Midbrain (tissue), 1 donor: ENCODE measurements around the gene SCO2.

Experiments used
- DNase-seq: peaks from one replicate; lab custom pipeline; 2025; lab: John Stamatoyannopoulos, UW

SCO2 gene

DNA sequence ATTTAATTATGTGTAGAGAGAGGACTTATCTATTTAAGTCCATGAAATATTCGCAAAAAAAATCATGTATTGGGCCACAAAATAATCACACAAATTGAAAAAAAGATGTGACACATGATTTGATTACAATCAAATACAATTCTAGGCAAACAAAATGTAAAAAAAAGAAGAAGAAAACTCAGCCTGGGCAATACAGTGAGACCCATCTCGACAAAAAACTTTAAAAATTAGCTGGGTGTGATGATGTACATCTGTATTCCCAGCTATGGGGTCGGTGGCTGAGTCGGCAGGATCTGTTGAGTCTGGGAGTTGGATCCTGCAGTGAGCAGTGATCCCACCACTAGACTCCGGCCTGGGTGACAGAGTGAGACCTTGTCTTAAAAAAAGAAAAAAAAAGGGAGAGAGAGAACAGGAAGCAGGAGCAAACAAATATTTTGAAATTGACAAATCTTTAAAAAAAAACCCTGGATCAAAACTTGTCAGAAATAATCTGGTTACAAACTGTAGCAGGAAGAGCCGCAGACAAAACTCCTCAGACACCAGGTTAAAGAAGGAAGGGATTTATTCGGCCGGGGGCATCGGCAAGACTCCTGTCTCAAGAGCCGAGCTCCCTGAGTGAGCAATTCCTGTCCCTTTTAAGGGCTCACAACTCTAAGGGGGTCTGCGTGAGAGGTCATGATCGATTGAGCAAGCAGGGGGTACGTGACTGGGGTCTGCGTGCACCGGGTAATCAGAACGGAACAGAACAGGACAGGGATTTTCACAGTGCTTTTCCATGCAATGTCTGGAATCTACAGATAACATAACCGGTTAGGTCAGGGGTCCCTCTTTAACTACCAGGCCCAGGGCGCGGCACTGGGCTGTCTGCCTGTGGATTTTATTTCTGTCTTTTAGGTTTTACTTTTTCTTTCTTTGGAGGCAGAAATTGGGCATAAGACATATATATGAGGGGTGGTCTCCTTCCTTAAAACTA, 7.7 kb upstream of the SCO2 start:
- no peak for DNase-seq

DNA sequence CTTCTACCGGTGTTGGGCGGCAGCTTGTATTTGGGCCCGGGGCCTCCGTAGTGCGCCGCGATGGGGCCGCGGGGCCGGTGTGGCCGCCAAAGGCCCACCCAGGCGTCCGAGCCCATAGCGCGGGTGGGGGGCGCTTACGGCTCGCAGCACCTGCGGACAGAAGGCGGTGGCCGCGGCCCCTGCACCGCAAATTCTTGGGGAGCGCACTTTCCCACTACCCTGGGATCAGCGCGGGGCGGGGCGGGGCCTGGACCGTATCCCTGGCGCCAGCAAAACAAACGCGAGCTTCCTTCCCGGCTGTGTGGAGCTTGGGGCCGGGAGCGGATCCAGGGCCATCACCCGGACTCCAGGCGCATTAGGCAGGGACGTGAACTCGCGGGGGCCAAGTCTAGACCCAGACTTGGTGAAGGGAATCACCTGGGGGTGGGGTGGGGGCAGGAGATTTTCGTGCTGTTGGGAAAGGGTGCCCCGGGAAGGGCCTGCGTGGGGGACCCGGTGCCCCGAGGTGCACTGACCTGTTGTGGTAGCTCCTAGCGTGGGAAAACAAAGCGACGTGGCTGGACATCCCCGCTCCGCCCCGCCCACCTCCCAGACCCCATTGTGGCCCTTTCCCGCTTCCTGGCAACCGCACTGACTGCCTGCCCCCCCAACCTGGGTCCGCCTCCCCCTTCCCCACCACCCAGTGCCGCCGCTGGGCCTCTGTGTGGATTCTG, 6.7 kb upstream of the SCO2 start:
- DNase-seq, result no peak

DNA sequence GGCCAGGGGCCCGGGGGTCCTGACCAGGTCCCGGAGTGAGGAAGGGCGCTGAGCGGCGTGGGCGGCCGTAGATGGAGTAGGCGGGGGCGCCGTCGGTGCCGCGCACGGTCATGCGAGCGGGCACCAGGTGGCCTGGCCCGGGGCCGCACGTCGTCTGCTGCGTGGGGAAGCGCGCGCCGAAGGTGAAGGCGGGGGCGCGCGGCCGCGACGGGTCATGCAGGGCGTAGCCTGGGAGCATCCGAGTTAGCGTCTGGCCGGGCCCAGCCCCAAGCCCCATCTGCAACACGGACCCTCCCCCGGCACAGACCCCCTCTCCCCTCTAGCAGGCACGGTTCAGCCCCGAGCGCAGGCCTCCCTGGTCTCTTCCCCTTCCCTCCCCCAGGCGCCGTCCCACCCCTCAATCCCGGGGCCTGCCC, 6.2 kb upstream of the SCO2 start:
- no peak for DNase-seq

DNA sequence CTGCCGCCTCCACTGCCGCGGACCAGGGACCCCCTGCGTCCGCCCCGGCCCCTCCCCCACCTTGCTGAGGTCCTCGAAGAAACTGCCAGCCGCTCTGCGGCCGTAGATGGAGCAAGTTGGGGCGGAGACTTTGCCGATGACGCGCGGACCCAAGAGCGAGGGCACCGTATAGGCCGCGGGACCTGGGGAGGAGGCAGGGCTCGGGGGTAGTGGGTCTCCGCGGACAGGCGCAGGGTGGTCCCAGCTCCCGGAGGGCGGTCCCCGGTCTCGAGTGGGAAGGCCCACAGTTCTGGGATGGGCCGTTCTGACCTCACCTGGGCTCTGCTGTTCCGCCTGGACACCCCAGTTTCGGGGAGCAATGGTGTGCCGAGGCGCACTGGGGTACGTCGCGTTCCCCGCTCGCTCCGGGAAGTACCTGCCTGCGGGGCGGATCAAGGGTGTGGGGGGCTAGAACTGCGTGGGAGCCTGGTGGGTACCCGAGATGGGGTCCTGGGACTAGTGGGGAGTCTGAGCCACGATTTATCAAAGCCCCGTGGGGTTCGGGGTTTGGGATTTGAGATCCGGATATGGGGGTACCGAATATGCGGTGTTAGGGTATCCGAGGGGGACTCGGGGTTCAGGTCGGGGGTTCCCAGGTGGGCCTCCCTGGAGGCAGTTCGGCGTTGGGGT, 5.6 kb upstream of the SCO2 start:
- no peak for DNase-seq

DNA sequence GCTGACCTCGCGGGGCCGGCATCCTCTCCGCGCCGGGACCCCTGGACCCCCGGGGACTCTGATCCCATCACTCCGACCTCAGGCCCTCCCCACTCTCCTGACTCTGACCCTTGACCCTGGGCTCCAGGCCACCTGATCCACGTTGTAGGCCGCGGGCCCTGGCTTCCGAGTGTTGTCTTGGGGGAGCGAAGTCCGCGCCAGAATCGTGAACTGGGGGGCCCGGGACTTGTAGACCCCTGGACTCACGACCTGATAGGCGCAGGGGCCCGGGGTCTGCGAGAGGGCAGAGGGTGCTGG, 5.1 kb upstream of the SCO2 start:
- no peak for DNase-seq

DNA sequence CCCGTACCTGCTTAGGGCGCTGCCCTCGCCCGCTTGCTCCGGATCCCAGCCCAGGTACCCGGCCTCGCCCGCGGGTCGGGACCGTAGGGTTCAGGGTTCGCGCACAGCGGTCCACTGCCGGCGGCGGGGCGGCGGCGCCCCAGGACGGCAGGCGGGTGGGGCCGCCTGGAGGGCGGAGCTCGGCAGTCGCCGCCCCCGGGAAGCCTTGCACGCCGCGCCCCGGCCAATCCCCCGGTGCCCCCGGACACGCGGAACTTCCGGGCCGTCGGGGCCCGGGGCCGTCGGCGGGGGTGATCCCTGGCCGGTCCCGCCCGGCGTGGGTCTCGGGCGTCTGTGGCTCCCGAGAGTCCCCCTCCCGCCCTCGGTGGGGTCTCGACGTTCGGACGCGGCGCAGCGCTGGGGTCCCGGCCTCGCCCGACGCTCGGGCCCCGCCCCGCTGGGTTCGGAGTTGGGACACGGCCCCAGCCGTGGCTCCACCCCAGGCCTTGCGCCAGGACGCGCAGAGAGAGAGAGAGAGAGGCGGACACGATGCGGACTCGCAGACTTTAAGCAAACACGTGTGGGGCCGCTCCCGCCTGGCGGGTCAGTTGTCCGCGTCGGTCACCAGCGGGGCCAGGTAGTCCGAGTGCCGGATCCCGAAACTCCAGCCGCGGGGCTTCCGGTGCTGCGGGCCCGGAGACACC, 4.6 kb upstream of the SCO2 start, which contains the start of gene TYMP:
Gene TYMP, minus strand, starts transcription at position 116 of the 683 bp plus-strand sequence. CDS start 303 bp downstream, outside the sequence.
- DNase-seq, result no peak

DNA sequence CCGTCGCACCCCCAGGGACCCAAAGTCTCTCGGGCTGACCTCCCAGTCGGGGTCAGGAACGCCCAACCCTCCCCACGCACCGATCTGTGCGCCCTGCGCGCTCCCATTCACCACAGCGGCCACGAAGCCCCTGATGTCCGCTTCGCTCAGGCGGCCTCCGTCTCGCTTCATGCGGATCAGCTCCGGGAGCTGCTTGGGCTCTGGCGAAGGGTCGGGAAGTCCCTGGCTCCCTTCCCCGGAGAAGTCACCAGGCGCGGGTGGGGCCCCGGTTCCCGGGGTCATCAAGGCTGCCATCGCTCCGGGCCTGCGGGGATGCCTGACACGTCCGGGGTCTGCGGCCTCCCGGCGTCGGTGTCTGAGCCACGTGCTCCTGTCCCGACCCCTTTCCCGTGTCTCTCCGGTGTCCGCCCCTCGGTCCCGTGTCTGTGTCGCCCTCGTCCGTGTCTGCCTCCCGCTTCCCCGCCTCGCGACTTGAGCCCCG, 4.1 kb upstream of the SCO2 start:
- DNase-seq, result no peak

DNA sequence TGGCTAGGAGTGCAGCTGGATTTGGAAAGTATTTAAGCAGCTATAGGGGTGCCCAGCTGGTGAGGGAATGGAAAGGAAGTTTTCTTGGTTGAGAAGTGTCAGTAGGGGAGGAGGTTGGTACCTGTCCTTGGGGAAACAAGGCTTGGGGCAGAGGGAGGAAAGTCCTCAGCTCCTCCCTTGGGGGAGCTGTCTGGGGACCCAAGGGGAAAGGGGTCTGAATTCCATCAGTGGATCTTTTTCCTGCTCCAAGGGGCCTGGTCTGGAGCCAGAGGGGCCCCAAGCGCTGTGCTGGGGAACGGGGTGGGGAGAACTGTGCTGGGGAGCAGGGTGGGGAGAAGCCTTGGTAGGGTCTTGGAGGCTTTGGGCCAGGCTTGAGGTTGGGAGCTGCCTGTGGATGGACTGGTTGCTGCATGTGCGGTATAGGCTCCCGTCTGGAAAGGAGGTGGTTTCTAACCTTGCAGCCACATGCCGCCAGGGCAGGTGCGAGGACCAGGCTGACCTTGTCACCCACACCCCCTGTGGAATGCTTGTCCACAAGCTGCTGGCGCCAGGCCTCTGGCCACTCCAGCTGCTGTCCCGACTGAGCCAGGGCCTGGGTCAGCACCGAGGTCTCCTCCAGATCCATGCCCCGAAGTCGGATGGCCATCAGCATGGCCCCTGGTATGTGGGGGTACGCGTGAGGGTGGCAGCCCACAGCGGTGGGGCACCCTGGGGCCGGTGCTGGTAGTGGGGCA, 3.5 kb upstream of the SCO2 start:
- DNase-seq, result no peak

DNA sequence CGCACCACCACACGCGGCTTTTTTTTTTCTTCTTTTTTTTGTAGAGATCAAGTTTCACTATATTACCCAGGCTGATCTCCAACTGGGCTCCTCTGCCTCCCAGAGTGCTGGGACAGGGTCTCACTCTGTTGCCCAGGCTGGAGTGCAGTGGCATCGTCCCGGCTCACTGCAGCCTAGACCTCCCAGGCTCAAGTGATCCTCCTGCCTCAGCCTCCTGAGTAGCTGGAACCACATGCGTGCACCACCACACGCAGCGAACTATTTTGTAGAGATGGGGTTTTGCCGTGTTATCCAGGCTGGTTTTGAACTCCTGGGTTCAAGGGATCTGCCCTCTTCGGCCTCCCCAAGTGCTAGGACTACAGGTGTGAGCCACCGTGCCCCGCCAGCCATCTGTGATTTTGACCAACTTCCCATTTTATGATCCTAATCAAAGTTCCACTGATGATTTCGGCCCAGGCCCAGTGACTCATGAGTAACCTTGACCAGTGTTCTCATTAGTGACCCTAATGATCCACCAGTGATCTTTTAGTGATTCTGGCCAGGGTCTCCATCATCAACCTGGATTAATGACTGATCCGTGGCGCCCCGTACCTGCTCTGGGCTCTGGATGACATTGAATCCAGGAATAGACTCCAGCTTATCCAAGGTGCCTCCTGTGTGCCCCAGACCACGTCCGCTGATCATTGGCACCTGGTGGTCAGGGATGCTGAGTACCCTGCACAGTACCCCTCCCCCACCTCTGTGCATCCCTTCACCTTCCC, 2.7 kb upstream of the SCO2 start:
- no peak for DNase-seq

DNA sequence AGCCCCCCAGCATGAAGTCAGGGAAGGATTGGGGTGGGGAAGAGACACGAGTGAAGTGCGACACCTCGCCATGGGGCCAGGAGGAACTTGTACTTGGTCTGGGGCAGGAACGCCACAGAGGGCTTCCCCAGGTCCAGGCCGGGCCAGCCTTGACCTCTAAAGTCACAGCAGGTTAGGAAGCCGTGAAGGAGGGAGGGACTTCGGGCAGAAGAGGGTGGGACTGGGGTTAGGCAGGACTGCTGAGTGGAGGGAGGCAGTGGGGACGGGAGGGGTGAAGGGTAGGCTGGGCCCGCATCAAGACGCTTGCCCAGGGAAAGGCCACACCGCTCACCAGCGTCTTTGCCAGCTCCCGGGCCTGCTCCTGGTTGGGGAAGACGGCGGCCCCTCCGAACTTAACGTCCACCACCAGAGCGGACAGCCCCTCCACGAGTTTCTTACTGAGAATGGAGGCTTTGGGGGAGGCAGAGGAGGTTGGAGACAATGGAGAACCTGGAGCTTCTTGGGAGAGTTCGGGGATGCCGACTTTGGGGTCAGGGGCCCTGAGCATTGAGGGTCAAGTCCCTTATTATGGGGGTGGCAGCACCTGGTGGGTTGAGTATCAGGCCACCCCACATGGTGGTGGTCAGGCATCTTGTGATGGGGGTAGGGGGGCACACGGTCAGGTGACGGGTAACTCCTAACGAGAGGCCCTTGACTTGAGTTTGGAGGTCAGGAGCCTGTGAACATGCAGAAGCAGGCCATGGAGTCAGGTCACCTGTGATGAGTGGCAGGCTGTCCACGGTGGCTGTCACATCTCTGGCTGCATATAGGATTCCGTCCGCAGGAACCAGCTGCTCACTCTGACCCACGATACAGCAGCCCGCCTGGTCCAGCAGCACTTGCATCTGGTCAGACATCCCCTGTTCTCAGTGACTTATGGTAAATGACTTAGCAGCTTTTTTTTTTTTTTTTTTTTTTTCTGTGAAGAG, 1.7 kb upstream of the SCO2 start:
- no peak for DNase-seq

DNA sequence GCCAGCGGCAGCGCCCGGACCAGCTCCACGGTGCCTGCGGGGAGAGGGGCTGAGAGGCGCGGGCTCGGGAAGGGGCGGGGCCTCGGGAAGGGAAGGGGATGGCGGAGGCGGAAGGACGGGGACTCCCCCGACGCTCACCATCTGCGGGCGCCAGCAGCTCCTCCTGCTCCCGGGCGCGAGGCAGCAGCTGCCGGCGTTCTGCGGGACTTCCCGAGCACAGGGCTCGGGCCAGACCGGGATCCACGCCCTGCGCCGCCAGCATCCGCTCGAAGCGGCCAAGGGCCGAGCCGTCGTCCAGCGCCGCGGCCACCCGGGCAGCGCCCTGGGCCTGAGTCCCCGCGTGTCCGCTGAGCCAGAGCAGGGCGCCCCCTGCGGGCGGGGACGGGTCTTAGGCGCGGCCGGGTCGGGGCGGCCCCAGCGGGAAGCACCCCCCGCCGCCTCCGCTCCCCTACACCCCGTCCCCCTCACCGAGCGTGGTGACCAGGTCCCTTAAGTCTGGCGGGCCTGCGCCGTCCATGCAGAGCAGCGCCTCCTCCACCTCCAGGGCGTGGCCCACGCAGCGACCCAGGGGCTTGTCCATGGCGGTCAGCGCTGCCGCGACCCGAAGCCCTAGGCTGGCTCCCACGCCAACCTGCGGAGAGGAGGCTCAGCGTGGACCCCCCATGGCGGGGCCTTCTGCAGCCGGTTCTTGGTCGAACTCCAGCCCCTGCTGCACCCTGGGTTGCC, 873 bp upstream of the SCO2 start:
- peak; percentile 57 for DNase-seq

DNA sequence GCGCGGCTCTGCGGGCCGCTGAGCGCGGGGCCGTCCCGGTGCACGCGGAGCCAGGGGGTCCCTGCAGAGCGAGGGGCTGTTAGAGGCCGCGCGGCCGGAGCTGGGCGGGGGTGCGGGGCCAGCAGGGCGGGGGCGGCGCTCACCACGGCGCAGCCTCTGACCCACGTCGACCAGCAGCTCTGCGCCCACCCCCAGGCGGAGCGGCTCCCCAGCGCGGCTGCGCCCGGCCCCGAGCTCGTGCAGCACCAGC, 385 bp upstream of the SCO2 start:
- DNase-seq, result no peak

DNA sequence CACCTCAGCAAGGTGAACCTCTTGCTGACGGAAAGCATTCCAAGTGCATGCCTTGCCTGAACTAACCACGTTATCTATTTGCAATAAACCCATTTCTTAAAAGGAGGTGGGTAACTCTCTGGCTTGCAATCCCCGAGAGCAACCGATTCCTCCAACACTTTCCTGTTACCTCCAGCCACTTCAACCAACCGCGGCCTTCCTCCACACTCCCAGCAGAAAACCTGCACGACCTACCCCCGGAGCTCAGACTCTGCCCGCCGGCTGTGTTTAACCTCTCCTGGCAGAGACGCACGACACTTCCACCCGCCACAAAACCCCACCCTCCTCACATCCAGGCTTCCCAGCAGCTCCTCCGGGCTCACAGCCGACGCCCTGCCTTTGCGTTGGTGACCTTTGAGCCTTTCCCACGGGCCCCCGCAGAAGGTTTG, 708 bp downstream of the SCO2 start:
- DNase-seq, result no peak

DNA sequence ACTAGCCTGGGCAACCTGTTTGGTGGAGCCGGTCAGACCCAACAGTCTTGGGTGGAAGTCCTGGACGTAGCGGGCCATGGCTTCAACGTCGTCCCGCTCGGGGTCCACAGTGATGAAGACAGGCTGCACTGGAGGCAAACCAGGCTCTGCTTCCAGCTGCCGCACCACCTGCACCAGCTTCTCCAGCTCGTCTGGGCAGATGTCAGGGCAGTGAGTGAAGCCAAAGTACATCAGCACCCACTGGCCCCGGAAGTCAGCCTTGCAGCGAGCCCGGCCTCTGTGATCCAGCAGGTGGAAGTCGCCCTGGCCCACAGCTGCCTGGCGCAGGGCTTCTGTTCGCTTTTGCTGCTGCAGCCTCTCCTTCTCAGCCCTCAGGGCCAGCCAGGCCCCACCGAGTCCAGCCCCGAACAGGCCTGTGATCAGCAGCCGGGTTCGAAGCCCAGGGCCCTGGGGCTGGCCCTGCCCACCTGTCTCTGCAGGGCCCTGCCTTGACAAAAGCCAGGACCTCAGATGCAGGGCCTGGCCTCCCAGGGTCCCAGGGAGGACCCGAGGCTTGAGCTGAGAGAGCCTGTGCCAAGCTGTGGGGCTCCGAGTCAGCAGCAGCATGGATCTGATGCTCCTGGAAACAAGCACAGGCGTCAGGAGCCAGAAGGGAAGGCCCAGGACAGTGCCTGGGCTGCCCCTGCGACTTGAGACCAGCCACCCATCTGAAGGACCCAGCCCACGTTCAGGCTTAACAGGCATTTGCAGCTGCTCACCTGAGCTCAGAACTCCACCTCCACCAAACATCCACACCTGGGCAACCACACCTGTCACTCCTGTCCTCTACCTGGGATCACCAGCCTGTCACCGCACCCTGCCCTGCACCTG, 1.4 kb downstream of the SCO2 start:
- no peak for DNase-seq

DNA sequence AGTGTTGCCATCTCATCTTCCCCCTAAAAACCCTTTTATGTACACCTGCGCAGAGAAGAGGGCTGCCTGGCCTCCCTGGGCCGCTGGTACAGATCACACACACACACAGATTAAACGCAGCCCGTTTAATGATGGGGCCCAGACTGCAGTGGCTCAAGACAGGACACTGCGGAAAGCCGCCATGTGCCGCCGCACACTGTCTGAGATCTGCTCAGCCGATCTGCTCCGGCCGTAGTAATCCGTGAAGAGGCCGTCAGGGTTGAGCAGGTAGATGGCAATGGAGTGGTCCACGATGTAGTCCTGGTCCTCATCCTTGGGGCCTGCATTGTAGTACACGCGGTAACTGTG, 2.0 kb downstream of the SCO2 start:
- no peak for DNase-seq

DNA sequence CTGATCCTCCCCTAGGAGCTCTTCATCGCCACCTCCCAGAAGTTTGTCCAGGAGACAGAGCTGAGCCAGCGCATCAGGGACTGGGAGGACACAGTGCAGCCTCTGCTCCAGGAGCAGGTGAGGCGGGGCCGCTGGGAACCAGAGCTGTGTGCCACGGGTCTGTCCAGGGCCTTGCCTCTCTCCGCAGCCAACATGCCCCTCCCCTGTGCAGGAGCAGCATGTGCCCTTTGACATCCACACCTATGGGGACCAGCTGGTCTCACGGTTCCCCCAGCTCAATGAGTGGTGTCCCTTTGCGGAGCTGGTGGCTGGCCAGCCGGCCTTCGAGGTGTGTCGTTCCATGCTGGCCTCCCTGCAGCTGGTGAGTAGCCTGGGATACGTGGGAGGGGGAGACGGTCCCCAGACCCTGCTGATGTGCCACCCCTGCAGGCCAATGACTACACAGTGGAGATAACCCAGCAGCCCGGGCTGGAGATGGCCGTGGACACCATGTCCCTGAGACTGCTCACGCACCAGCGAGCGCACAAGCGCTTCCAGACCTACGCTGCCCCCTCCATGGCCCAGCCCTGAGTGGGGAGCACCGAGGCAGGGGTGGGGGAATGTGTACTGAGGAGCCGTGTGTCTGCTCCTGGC, 2.5 kb downstream of the SCO2 start:
- no peak for DNase-seq

DNA sequence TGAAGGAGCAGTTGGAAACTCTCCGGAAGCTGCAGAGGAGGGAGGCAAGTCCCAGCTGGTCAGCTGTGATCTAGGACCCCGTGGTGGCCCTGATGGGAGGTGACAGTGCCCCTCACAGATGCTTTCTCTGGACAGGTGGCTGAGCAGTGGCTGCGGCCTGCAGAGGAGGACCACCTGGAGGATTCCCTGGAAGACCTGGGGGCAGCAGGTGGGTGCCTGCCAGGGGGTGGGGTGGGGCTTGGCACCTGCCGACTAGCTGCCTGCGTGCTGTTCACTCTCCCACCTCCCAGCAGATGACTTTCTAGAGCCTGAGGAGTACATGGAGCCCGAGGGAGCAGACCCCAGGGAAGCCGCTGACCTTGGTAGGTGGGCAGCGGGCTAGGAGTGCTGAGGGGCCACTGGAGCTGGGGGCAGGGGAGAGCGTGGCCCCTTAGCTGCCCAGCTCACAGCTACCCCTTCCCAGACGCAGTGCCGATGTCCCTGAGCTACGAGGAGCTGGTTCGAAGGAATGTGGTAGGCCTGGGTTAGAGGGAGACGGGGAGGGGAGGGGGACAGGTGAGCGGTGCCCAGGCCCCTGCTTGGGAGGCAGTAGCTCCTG, 3.1 kb downstream of the SCO2 start:
- no peak for DNase-seq
